K562 (cell line): Measurements from ENCODE around the gene TGFB1I1. TPM values are rescaled to one million over a fixed set of nuclear protein-coding genes. Genes with fewer than 3 reads are reported as not detected.

Experiments
- ATAC-seq: fragments of 200-7000 bp; cut with Tn5 transposase; 3 replicates; pipeline ENCODE4 v1.9.1; 2020; ENCODE audit warnings: moderate library complexity
- BruUV-seq: library from RNA; stranded (reverse); fragments of 400-500 nt; replicated peaks from 2 replicates; lab custom pipeline; 2021; lab: Mats Ljungman, UMichigan
- CTCF ChIA-PET: fragments of 300-600 bp; formaldehyde crosslinking; extraction: SDS; loops from one replicate; lab custom pipeline; 2021; ENCODE audit warnings: low intra/inter-chr PET ratio; lab: Yijun Ruan, JAX
- POLR2A ChIA-PET: fragments of 300-600, 350-650 bp; sonication (Branson Sonifier 250); formaldehyde crosslinking; extraction: SDS; loops from one replicate; lab custom pipeline; 2021; ENCODE audit warnings: antibody characterized with exemption, inconsistent platforms; lab: Yijun Ruan, JAX
- DNase-seq, 4 experiments: peaks; one replicate each; pipeline versions ENCODE4 v3.0.0 to v3.0.0-alpha.2; 2011 to 2018; ENCODE audit warnings: low spot score in 3 of 4, mixed read lengths in 3 of 4; ENCODE audit errors: extremely low read depth in 1 of 4
- FAIRE-seq: peaks from 2 replicates; lab custom pipeline; 2011; peaks lifted over from hg19 to GRCh38; lab: Jason Lieb, UNC
- H2AFZ ChIP-seq: 2 replicates; pipeline ENCODE4 v1.6.0; 2011; ENCODE audit warnings: low read depth, low read length, control low read depth, inconsistent platforms
- H3K27ac ChIP-seq: fragments of 200-600 bp; 3 replicates; pipeline ENCODE4 v1.8.0; 2011; ENCODE audit warnings: low read depth, mild to moderate bottlenecking, control low read depth, inconsistent platforms, low read length, moderate library complexity, mixed read lengths; ENCODE audit errors: extremely low read depth
- H3K27me3 ChIP-seq, 2 experiments: fragments of 300-600 bp in 1 of 2; 2 replicates in 1 of 2; 3 replicates in 1 of 2; pipeline versions ENCODE4 v1.6.0 to v1.8.0; 2011; ENCODE audit warnings: inconsistent platforms in 2 of 2, low read length in 2 of 2, mild to moderate bottlenecking in 1 of 2, mixed read lengths in 1 of 2, moderate library complexity in 1 of 2; ENCODE audit not compliant: control insufficient read depth in 2 of 2, insufficient read depth in 2 of 2
- H3K36me3 ChIP-seq: fragments of 300-600 bp; 3 replicates; pipeline ENCODE4 v1.8.0; 2011; ENCODE audit warnings: mild to moderate bottlenecking, low read length, inconsistent platforms; ENCODE audit not compliant: control insufficient read depth, insufficient read depth
- H3K4me1 ChIP-seq, 2 experiments: fragments of 200-600 bp in 1 of 2; replicated peaks in 1 of 2; 2 replicates in 1 of 2; 3 replicates in 1 of 2; pipeline versions ENCODE4 v1.5.1 to v1.8.0; 2011; ENCODE audit warnings: inconsistent platforms in 2 of 2, low read length in 2 of 2, mild to moderate bottlenecking in 1 of 2, mixed read lengths in 1 of 2, moderate library complexity in 1 of 2; ENCODE audit not compliant: control insufficient read depth in 2 of 2, insufficient read depth in 2 of 2
- H3K4me2 ChIP-seq: 2 replicates; pipeline ENCODE4 v1.6.1; 2011; ENCODE audit warnings: low read length, control low read depth, inconsistent platforms, mixed read lengths; ENCODE audit not compliant: insufficient read depth
- H3K4me3 ChIP-seq: fragments of 200-600 bp; sonication (generic), shearing (Covaris generic); 2 replicates; pipeline ENCODE4 v1.5.1; 2016; ENCODE audit warnings: control low read depth, inconsistent platforms
- H3K79me2 ChIP-seq: fragments of 200-600 bp; 3 replicates; pipeline ENCODE4 v1.8.0; 2011; ENCODE audit warnings: low read length, inconsistent platforms; ENCODE audit not compliant: control insufficient read depth, insufficient read depth
- H3K9ac ChIP-seq, 2 experiments: 2 replicates each; pipeline versions ENCODE4 v1.6.0 to v1.6.1; 2011; ENCODE audit warnings: low read depth in 2 of 2, low read length in 2 of 2, control low read depth in 1 of 2, inconsistent platforms in 1 of 2, mild to moderate bottlenecking in 1 of 2, mixed read lengths in 1 of 2; ENCODE audit not compliant: insufficient read depth in 1 of 2
- H3K9me1 ChIP-seq: one replicate; pipeline ENCODE4 v1.6.0; 2011; ENCODE audit warnings: inconsistent platforms, mild to moderate bottlenecking, low read length, moderate library complexity; ENCODE audit not compliant: control insufficient read depth, insufficient read depth
- H3K9me3 ChIP-seq: replicated peaks from 2 replicates; pipeline ENCODE4 v1.5.1; 2011; ENCODE audit warnings: low read depth, low read length, inconsistent platforms; ENCODE audit not compliant: control insufficient read depth, insufficient read depth
- H4K20me1 ChIP-seq: replicated peaks from 2 replicates; pipeline ENCODE4 v1.6.1; 2011; ENCODE audit warnings: low read length, inconsistent platforms, mixed read lengths; ENCODE audit not compliant: control insufficient read depth, insufficient read depth
- C11orf30 ChIP-seq: fragments of 450-650 bp; IDR thresholded peaks from 2 replicates; pipeline ENCODE4 v1.6.1; 2016; ENCODE audit warnings: low read depth, mild to moderate bottlenecking
- JUND ChIP-seq, 2 experiments: IDR thresholded peaks; 2 replicates in 1 of 2; 3 replicates in 1 of 2; pipeline ENCODE4 v1.6.1; 2011; ENCODE audit warnings: borderline replicate concordance in 2 of 2, low read depth in 2 of 2, low read length in 2 of 2, improper control_type of control experiment in 1 of 2, missing biosample characterization in 1 of 2, missing genetic modification characterization in 1 of 2, missing genetic modification reagents in 1 of 2
- MYC ChIP-seq, 2 experiments: fragments of 250-450 bp in 1 of 2; sonication (Bioruptor Pico) in 1 of 2; IDR thresholded peaks; 2 replicates each; pipeline versions ENCODE4 v1.5.1 to v1.6.1; 2012 to 2021; ENCODE audit warnings: low read depth in 2 of 2, borderline replicate concordance in 1 of 2, improper control_type of control experiment in 1 of 2, low read length in 1 of 2, mild to moderate bottlenecking in 1 of 2, moderate library complexity in 1 of 2
- NBN ChIP-seq: fragments of 450-650 bp; IDR thresholded peaks from 2 replicates; pipeline ENCODE4 v1.6.1; 2016; ENCODE audit warnings: low read depth, mild to moderate bottlenecking
- RCOR1 ChIP-seq, 2 experiments: IDR thresholded peaks; 2 replicates each; pipeline ENCODE4 v1.6.1; 2012; ENCODE audit warnings: low read depth in 2 of 2, low read length in 2 of 2, borderline replicate concordance in 1 of 2, improper control_type of control experiment in 1 of 2
- SMAD4 ChIP-seq: fragments of 250-450 bp; sonication (Bioruptor Pico); conservative IDR thresholded peaks from 2 replicates; pipeline ENCODE4 v1.8.0; 2021; ENCODE audit warnings: inconsistent platforms, mild to moderate bottlenecking, moderate library complexity
- ZNF316 ChIP-seq: fragments of 450-650 bp; IDR thresholded peaks from 2 replicates; pipeline ENCODE4 v1.6.1; 2016
- WGBS: fragments of 100-300 bp; shearing (Covaris generic); methylation state at CpG from one replicate; pipeline ENCODE4 v1.1.6; 2016; ENCODE audit warnings: low coverage, mixed read lengths; ENCODE audit not compliant: insufficient coverage; ENCODE audit errors: missing lambda C conversion rate; 5-methylcytosine and 5-hydroxymethylcytosine counted together
- in situ Hi-C: fragments of 300-500 bp; cut with MboI; formaldehyde crosslinking; loops from 4 replicates; pipeline ENCODE4 v1.15.0; 2018; ENCODE audit warnings: inconsistent platforms, mixed read lengths
- intact Hi-C: fragments of 100-400 bp; cut with micrococcal nuclease; formaldehyde crosslinking; loops from 2 replicates; pipeline ENCODE4 v1.14.2; 2022
- polyA plus RNA-seq, 8 experiments: library from polyadenylated mRNA; depleted of rRNA in 4 of 8; stranded (reverse) in 5 of 8; unstranded in 3 of 8; fragments of >200 nt; fragmentation: Nextera tagmentation in 2 of 8; fragmentation: Illumina TruSeq in 1 of 8; extraction: Ambion mirVana in 2 of 8; extraction: Trizol in 1 of 8; gene quantifications; 2 replicates each; pipeline versions ENCODE4 v1.2.1 to v1.2.3, GENCODE V29; 2011 to 2014; ENCODE audit warnings: inconsistent platforms in 1 of 8, missing spikeins in 1 of 8
- total RNA-seq, 7 experiments: library from RNA; depleted of rRNA in 6 of 7; stranded (reverse); fragments of >200 nt in 6 of 7; fragmentation: Illumina TruSeq in 2 of 7; extraction: Trizol in 2 of 7; gene quantifications; 2 replicates each; pipeline versions ENCODE4 v1.2.1 to v1.2.3, GENCODE V29; 2011 to 2021; ENCODE audit warnings: low replicate concordance in 1 of 7
- TF ChIP-seq, protein P1 (sequence below): sonication (generic); formaldehyde crosslinking; IDR thresholded peaks from 2 replicates; pipeline ENCODE4 v1.8.1; 2023; ENCODE audit warnings: mild to moderate bottlenecking, missing genetic modification reagents
- TF ChIP-seq, protein P2 (sequence below), 2 experiments: fragments of 450-650 bp; conservative IDR thresholded peaks; 2 replicates each; pipeline ENCODE4 v1.6.1; 2017; ENCODE audit warnings: mild to moderate bottlenecking in 2 of 2, moderate library complexity in 2 of 2
- TF ChIP-seq, protein P3 (sequence below): fragments of 450-650 bp; formaldehyde crosslinking; IDR thresholded peaks from 2 replicates; pipeline ENCODE4 v1.4.0; 2020; ENCODE audit warnings: mild to moderate bottlenecking, moderate library complexity
- TF ChIP-seq, protein P4 (sequence below), 2 experiments: fragments of 450-650 bp in 1 of 2; sonication (generic) in 1 of 2; formaldehyde crosslinking in 1 of 2; IDR thresholded peaks in 1 of 2; conservative IDR thresholded peaks in 1 of 2; 2 replicates each; pipeline versions ENCODE4 v1.6.1 to v1.8.1; 2016 to 2023; ENCODE audit warnings: mild to moderate bottlenecking in 2 of 2, moderate library complexity in 2 of 2, inconsistent platforms in 1 of 2, missing genetic modification reagents in 1 of 2

TGFB1I1 gene
- total and polyA plus RNA-seq, 9 of the 15 experiments (the other 6 are each of a cell fraction or from before 2014, with no cell fraction given), result 0.04 to 0.91 (median 0.19) TPM

DNA sequence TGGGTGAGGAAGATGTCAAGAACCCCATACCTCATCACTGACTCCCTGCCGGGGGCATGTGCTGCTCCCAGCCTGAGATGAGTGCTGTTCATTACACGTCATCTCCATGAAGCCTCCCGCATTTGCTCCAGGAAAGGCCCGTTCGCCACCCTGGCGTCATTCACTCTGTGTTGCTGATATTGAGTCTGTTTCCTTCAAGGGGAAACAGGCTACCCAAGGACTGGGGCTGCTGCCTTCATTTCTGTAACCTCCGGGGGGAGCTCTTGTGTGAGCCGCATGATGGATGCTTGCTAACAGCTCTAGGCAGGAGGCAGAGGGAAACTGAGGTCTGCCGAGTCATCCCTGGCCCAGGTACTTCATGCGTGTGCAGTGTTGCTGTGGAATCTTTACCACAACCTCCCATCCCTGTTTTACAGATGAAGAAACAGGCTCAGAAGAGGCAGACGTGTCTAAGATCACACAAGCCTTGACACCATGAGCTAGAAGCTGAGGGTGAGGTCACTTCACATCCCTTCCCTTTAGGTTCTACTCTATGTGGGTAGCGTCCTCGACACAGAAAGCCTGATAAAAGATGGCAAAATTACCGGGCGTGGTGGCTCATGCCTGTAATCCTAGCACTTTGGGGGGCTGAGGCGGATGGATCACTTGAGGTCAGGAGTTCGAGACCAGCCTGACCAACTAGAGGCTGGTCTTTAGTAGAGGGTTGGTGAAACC lies 16.2 kb upstream of the TGFB1I1 start:
- no peak for ATAC-seq
- peak overlapping the region; percentile 19; the same call in 2 of the 3 replicates for H3K27ac ChIP-seq
- H2AFZ ChIP-seq, result no peak overlapping the region
- no peaks in the 10 kb centered on the region for H3K9me1 ChIP-seq
- BruUV-seq, result no TSS peak
- in situ Hi-C loops, result loop anchor here (10.0 kb wide), 1 partner anchor 239 kb away; no protein-coding TSS in a partner anchor
- 23% methylated on average over 16 of the region's 17 CpGs for WGBS
- H3K4me2 ChIP-seq, result peak overlapping the region; percentile 97
- no peaks in the 10 kb centered on the region for H3K27me3 ChIP-seq
- peaks cover 57% of the 10 kb centered on the region for H3K79me2 ChIP-seq
- H3K9me3 ChIP-seq, result no peaks in the 10 kb centered on the region
- H3K9ac ChIP-seq, result peak overlapping the region; percentile 29 to 82; a peak in 3 of 4 replicates
- H4K20me1 ChIP-seq, result peaks cover 4% of the 10 kb centered on the region
- H3K36me3 ChIP-seq, result peaks cover 22% of the 10 kb centered on the region; the same call in 1 of the 3 replicates
- POLR2A ChIA-PET, result interaction anchor here (0.5 to 1.5 kb wide), 11 partner anchors 10 to 554 kb away, joined by 3 to 6 read pairs (median 3); partner anchors contain the start of genes RUSF1 and ZNF267
- H3K4me3 ChIP-seq, result peak overlapping the region; percentile 17; the same call in 1 of the 2 replicates
- peaks cover 57 to 68% of the 10 kb centered on the region in 2 experiments for H3K4me1 ChIP-seq
- CTCF ChIA-PET, result no interaction called here
- intact Hi-C loops, result loop anchor here (5.0 to 10.0 kb wide), 3 partner anchors 52 to 501 kb away; partner anchors contain the start of genes RUSF1 and SETD1A
- peak in 3 of 4 experiments; percentile 15 to 73 (median 39) for DNase-seq
- FAIRE-seq, result no peak
- TF ChIP-seq SMAD4 (CRISPR knock-in tag), result peak; percentile 26; the same call in 1 of the 2 replicates
- TF ChIP-seq, protein P1, sequence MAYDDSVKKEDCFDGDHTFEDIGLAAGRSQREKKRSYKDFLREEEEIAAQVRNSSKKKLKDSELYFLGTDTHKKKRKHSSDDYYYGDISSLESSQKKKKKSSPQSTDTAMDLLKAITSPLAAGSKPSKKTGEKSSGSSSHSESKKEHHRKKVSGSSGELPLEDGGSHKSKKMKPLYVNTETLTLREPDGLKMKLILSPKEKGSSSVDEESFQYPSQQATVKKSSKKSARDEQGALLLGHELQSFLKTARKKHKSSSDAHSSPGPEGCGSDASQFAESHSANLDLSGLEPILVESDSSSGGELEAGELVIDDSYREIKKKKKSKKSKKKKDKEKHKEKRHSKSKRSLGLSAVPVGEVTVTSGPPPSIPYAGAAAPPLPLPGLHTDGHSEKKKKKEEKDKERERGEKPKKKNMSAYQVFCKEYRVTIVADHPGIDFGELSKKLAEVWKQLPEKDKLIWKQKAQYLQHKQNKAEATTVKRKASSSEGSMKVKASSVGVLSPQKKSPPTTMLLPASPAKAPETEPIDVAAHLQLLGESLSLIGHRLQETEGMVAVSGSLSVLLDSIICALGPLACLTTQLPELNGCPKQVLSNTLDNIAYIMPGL, result 0 out of 2 replicates have a peak, but pooled peaks have one; percentile 42
- peak; percentile 42; the same call in 1 of the 2 replicates for TF ChIP-seq C11orf30
- peak; percentile 23; the same call in 1 of the 2 replicates for TF ChIP-seq ZNF316
- peak; percentile 29; the same call in 1 of the 2 replicates for TF ChIP-seq NBN
- peak in 1 of 2 experiments; percentile 54; a peak in 1 of 4 replicates for TF ChIP-seq RCOR1 (IDR thresholded peaks at IDR 0.05; ENCODE audit: borderline replicate concordance in 1 of 2, low read depth in 2 of 2, low read length in 2 of 2)
- TF ChIP-seq MYC (IDR thresholded peaks at IDR 0.05; ENCODE audit: low read depth, low read length), result 0 out of 2 replicates have a peak, but pooled peaks have one; percentile 26
- no peak for TF ChIP-seq MYC (CRISPR knock-in tag; IDR thresholded peaks at IDR 0.05; ENCODE audit: borderline replicate concordance, low read depth)
- TF ChIP-seq, protein P2, sequence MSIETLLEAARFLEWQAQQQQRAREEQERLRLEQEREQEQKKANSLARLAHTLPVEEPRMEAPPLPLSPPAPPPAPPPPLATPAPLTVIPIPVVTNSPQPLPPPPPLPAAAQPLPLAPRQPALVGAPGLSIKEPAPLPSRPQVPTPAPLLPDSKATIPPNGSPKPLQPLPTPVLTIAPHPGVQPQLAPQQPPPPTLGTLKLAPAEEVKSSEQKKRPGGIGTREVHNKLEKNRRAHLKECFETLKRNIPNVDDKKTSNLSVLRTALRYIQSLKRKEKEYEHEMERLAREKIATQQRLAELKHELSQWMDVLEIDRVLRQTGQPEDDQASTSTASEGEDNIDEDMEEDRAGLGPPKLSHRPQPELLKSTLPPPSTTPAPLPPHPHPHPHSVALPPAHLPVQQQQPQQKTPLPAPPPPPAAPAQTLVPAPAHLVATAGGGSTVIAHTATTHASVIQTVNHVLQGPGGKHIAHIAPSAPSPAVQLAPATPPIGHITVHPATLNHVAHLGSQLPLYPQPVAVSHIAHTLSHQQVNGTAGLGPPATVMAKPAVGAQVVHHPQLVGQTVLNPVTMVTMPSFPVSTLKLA (conservative IDR thresholded peaks at IDR 0.05), result 0 out of 4 replicates have a peak, but pooled peaks of 1 of the 2 experiments have one; percentile 18
- peak; percentile 20; the same call in 1 of the 2 replicates for TF ChIP-seq JUND (IDR thresholded peaks at IDR 0.05; ENCODE audit: borderline replicate concordance, low read depth, low read length)
- no peak for TF ChIP-seq JUND (tag; IDR thresholded peaks at IDR 0.05; ENCODE audit: borderline replicate concordance, low read depth, low read length)
- TF ChIP-seq, protein P3, sequence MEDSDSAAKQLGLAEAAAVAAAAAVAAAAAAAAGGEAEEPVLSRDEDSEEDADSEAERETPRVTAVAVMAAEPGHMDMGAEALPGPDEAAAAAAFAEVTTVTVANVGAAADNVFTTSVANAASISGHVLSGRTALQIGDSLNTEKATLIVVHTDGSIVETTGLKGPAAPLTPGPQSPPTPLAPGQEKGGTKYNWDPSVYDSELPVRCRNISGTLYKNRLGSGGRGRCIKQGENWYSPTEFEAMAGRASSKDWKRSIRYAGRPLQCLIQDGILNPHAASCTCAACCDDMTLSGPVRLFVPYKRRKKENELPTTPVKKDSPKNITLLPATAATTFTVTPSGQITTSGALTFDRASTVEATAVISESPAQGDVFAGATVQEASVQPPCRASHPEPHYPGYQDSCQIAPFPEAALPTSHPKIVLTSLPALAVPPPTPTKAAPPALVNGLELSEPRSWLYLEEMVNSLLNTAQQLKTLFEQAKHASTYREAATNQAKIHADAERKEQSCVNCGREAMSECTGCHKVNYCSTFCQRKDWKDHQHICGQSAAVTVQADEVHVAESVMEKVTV (CRISPR knock-in tag), result 0 out of 2 replicates have a peak, but pooled peaks have one; percentile 38
- TF ChIP-seq, protein P4, sequence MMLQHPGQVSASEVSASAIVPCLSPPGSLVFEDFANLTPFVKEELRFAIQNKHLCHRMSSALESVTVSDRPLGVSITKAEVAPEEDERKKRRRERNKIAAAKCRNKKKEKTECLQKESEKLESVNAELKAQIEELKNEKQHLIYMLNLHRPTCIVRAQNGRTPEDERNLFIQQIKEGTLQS (IDR thresholded peaks at IDR 0.05), result 0 out of 2 replicates have a peak, but pooled peaks have one; percentile 6
- TF ChIP-seq, protein P4 (CRISPR knock-in tag; conservative IDR thresholded peaks at IDR 0.05), result no peak
